Measurements from ENCODE around the gene SHMT1.

The SHMT1 gene

DNA sequence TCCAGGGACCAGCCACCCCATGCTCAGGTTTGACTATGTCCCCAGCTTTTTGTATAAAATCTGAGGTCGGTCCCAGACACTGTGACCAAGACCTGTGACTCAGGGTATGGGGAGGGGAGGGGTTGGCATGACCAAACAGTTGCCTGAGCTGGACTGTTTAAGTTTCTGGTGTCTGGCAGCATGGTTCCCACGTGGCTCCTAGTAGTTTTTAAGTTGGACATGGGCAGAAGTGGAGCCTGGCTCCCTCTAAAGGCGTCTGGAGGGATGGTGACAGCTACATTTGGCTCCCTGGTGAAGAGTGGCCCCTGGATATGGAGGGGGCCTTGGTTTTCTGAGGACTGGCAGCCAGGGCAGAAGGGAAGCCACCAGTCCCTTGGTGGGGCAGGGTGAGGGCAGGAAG is 40.3 kb downstream of the SHMT1 start:
- TF ChIP-seq, protein P1, sequence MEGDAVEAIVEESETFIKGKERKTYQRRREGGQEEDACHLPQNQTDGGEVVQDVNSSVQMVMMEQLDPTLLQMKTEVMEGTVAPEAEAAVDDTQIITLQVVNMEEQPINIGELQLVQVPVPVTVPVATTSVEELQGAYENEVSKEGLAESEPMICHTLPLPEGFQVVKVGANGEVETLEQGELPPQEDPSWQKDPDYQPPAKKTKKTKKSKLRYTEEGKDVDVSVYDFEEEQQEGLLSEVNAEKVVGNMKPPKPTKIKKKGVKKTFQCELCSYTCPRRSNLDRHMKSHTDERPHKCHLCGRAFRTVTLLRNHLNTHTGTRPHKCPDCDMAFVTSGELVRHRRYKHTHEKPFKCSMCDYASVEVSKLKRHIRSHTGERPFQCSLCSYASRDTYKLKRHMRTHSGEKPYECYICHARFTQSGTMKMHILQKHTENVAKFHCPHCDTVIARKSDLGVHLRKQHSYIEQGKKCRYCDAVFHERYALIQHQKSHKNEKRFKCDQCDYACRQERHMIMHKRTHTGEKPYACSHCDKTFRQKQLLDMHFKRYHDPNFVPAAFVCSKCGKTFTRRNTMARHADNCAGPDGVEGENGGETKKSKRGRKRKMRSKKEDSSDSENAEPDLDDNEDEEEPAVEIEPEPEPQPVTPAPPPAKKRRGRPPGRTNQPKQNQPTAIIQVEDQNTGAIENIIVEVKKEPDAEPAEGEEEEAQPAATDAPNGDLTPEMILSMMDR (conservative IDR thresholded peaks at IDR 0.05), result 0 out of 2 replicates have a peak, but pooled peaks have one; percentile 8

DNA sequence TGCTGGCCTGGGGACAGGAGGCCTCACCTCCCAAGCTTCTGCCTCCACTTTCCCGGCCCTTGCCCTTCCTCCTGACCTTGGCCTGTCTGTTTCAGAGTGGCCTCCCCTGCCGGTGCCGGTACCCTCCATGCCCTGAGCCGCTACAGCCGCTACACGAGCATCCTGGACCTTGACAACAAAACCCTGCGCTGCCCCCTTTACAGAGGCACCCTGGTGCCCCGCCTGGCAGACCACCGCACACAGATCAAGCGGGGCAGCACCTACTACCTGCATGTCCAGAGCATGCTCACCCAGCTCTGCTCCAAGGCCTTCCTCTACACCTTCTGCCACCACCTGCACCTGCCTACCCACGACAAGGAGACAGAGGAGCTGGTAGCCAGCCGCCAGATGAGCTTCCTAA is 40.8 kb downstream of the SHMT1 start:
- H3K27ac ChIP-seq, result no peak overlapping the region
- TF ChIP-seq, protein P1 (conservative IDR thresholded peaks at IDR 0.05), result no peak

More for the DNA sequence above, 40.3 kb downstream of the SHMT1 start:
- H3K27ac ChIP-seq, result no peak overlapping the region

DNA sequence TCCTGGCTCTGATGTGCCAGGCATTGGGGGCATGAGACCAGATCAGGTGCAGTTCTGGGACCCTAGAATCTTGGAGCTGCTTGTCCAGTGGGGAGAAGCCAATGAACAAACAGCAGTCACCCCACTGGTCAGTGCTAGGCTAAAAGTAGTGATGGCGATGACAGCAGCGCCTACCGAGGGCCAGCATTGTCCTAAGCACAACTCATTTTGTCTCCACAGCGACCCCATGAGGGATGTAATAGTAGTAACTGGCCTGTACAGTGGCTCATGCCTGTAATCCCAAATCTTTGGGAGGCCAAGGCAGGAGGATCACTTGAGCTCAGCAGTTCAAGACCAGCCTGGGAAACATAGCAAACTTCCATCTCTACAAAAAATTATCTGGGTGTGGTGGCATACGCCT is 42.0 kb downstream of the SHMT1 start:
- no peak overlapping the region for H3K27ac ChIP-seq
- TF ChIP-seq, protein P1 (conservative IDR thresholded peaks at IDR 0.05), result no peak

DNA sequence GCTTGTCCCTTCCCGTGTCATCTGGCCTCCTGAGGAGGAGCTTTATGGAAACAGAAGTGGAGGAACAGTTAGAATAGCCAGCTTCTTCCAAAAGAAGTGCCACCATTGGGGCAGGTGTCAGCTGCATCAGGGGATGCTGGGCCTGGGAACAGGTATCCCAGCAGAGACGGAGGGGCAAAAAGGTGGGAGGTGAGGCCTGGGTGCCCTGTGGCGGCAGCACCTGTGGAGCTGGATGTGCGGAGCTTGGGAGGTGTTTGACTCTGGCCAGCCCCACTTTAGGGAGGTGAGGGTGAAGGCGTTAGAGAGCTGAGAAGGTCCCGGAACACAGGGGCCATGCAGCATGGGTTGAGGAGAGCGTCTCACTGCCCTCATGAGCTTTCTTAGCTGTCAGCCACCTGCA is 43.0 kb downstream of the SHMT1 start:
- TF ChIP-seq, protein P1 (conservative IDR thresholded peaks at IDR 0.05), result no peak
- no peak overlapping the region for H3K27ac ChIP-seq

DNA sequence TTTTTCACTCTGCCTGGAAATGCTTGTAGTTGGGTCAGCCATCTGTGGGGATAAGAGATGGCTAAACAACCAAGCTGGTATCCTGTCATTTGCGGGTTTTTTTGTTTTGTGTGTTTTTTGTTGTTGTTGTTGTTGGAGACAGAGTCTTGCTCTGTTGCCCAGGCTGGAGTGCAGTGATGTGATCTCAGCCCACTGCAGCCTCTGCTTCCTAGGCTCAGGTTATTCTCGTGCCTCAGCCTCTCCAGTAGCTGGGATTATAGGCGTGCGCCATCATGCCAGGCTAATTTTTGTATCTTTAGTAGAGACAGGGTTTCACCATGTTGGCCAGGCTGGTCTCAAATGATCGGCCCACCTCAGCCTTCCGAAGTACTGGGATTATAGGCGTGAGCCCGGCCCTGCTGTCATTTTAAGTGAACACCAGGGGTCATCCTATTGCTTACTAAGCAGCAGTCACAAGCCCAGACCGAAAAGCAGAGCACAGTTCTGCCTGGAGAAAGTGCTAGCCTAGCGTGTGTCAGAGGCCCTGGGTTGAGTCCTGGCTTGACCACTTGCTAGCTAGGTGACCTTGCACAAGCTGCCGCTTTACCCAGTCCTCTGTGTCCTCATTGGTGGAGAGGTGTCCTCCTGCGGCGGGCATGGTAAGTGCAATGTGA is 43.6 kb downstream of the SHMT1 start:
- TF ChIP-seq, protein P1 (conservative IDR thresholded peaks at IDR 0.05), result peak; percentile 75
- H3K27ac ChIP-seq, result no peak overlapping the region

DNA sequence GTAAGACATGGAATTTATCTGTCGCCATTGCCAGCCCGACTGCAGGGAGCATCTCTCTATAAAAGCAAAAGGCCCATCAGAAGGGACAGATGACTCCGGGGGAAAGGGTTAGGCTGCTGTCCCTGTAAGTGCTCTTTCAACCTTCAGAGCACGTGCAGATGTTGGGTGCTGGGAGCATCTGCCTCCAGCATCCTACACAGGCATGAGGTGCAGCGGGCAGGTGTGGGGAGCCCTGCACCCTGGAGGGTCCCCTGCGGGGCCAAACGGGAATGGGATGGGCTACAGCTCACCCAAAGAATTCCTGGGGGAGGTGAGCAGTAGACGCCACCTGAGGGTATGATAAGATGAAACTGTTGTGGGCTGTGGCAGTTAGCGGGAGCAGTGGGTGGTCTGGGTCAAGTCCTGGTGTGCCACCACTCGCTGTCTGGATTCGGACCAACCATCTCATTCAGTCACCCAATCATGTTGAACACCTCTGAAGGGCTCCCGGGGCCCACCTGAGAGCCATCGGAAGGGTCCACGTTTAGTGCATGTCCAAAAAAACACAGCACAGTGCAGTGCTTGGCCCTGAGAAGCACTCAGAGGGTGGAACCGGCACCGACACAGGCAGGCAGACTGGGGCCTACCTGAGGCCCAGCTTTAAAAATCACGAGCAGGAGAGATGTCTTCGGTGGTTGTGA is 44.4 kb downstream of the SHMT1 start:
- TF ChIP-seq, protein P1 (conservative IDR thresholded peaks at IDR 0.05), result no peak
- H3K27ac ChIP-seq, result no peak overlapping the region

DNA sequence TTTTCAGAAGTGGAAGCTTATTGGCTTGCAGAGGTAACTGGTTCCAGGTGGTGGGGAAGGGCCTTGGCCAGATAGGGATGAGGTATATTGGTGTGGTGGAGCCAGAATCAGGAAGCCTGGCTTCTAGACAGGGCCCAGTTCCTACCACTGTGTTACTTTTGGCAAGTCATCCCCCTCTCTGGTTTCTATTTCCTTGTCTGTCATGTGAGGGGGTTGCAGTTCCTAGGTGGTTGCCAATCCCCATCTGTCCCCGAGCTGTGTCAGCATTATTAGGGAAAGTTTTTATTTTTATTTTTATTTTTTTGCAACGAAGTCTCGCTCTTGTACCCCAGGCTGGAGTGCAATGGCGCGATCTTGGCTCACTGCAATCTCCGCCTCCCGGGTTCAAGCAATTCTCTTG is 45.2 kb downstream of the SHMT1 start:
- TF ChIP-seq, protein P1 (conservative IDR thresholded peaks at IDR 0.05), result no peak
- H3K27ac ChIP-seq, result no peak overlapping the region
